ENCODE data around the gene NDUFB4.

Gene NDUFB4
- 39.3 to 55.6 (median 49.2) reads per million in 4 experiments for total RNA-seq

- DNase-seq = peak; percentile 95
These were observed at the start of gene NDUFB4 for GRCh38 chr3:120596116-120596852. Gene NDUFB4 (plus strand): TSS chr3:120596336. CDS start chr3:120596360, 24 bp downstream.

GRCh38 chr3:120550546-120550945 lies 45.6 kb upstream of the NDUFB4 start:
- no peak for DNase-seq

GRCh38 chr3:120552184-120553172 lies 43.7 kb upstream of the NDUFB4 start:
- DNase-seq = no peak

GRCh38 chr3:120554812-120555606 lies 41.1 kb upstream of the NDUFB4 start:
- DNase-seq = no peak

DNA sequence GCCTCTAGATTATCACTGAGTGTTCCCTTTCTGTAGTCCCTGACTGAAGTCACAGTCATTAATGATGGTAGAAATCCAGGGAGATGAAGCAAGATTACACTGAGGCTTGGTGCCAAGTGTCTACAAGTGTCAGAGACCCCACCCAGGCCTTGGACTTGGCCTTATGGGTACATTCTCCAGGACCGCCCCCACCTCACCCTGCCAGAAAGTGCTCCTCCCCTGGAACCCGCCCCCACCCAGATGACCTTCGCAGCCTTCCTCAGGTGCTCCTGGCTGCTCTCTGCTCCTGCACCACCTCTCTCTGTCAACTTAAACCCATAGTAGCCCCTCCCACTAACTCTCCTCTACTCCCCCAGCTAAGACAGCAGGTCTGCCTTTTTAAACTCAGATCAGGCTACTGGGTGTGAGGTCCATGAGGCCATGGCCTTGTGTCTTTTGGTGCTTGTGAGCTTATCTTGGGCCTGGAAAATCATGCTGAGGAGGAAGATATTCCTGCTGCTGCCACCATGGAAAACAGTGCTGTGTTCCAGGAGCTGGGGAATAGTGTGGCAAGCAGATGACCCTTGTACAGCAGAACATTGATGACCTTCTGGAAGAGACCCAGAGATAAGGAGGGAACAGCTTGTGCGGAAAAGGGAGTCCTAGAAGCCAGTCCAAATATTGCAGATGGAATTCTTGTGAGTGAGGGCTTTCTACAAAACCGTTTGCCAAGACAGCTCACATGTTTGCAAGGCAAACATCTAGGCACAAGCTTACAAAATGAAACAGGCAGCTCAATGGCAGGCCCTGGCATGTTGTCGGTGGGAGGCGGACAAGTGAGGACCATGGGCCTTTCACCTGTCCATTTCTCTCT lies 40.3 kb upstream of the NDUFB4 start:
- DNase-seq = no peak

DNA sequence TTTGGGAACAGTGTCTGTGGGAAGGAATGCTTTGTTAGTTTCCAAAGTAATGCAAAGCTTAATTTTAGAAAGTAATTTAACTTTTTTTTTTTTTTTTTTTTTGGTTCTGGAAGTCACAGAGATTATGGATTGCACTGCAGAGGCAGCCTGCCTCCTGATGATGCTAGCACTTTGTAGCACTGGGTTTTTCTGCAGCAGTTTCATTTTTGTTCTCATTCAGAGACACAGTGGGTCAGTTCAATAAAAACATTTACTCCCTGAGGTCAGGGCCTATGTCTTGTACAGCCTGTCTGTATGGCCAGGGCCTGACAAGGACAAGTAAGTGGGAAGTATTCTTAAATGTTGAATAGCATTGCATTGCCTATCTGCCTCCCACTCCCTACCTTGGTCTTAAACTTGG lies 39.0 kb upstream of the NDUFB4 start:
- DNase-seq = no peak

DNA sequence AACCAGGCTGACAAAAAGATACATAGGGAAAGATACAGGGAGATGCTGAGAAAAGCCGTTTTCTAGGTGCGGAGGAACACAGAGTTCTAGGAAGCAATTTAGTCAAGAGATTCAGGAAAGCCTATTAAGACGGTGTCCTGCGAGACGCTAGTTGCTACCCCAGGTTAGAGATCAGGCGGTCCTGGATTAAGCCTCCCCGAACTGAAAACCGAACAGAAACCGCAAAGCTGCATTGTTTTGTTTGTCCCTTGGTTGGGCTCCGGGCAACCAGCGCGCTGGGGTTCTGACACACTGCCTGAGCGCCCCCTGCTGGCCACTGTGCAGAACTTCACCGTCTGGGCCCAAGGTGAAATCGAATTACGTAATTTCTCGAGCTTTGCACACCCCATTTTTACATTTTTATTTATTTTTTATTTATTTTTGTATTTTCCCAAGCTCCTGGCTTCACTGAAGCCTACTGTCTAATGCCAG lies 37.3 kb upstream of the NDUFB4 start:
- peak; percentile 82 for DNase-seq

- DNase-seq = no peak
These were observed 36.7 kb upstream of the NDUFB4 start for GRCh38 chr3:120559242-120560061.

GRCh38 chr3:120560304-120561250 lies 35.6 kb upstream of the NDUFB4 start:
- DNase-seq = no peak

- peak; percentile 36 for DNase-seq
These were observed 34.7 kb upstream of the NDUFB4 start for GRCh38 chr3:120561251-120562045.

GRCh38 chr3:120563356-120564022 lies 32.6 kb upstream of the NDUFB4 start:
- no peak for DNase-seq

DNA sequence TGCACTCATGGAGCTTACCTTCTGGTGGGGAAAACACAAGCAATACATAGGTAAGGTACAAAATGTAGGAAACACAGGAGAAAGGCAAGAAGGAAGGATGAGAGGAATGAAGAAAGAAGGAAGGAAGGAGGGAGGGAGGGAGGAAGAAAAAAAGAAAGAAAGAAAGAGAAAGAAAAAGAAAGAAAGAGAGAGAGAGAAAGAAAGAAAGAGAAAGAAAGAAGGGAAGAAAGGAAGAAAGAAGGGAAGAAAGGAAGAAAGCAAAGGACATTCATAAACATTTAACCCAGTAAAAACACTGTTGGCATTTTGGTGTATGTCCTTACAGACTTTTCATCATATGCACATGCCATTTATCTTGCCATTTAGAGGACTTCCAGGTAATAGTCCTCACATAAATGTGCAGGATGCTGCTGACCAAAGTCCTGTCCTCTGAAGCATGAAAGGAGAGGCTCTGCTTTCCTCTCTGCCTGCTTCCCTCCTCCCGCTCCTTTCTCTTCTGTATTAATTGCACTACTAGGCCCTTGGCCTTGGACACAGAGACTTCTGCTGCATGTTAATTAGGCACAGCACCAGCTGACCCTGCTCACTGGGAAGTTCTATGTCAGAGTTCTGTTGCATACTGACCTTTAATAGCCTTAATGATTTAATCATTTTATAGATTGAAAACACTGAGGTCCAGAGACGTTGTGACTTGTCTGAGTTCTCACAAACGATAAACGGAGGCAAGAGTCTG lies 29.7 kb upstream of the NDUFB4 start:
- no peak for DNase-seq

DNA sequence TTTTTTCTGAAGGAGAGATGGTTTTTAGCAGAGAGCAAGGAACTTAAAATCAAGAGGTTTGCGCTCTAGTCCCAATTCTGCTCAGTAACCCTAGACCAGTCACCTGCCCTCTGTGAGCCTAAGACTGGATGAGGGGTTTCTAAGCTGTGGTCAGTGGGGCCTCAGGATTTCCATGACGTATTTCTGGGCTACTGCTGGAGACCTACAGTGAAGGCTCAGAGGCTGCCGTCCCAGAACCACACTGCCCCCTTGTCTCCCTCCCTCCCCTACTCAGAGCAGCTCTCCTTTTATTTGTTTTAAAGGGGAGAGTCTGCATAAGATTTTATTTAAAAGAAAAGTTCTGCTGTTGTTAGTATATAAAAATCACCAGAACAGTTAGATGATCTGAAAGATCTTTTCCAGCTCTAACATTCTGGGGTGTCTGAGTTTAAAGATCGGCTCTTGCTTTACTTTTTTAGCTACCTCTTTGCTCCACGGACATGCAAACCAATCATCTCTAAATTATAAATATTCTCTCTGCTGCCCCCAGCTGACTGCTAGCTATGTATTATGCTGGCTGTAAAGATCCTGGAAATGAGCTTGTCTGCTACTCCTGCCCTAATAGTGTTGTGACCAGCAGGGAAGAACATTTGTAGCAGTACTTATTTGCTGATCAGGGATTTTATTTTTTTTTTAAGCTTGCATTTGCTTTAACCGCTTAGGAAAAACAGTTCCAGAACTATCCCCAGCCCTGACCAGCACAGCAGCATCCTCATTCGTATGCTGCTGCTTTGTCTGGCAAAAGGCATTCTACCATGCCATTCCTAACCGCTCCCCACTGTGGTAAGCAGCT lies 28.6 kb upstream of the NDUFB4 start:
- DNase-seq = no peak

GRCh38 chr3:120568202-120568531 lies 28.0 kb upstream of the NDUFB4 start:
- DNase-seq = no peak

GRCh38 chr3:120568598-120568997 lies 27.5 kb upstream of the NDUFB4 start:
- DNase-seq = no peak

GRCh38 chr3:120569222-120570057 lies 26.7 kb upstream of the NDUFB4 start:
- DNase-seq = no peak

Measured in effector CD8-positive, alpha-beta T cell (primary cell).